LoVo (cell line): ENCODE data around the gene PLCL1.

Experiments used
- DNase-seq: peaks from one replicate; pipeline ENCODE4 v3.0.0-alpha.2; 2016; ENCODE audit warnings: low spot score

Gene PLCL1

DNA sequence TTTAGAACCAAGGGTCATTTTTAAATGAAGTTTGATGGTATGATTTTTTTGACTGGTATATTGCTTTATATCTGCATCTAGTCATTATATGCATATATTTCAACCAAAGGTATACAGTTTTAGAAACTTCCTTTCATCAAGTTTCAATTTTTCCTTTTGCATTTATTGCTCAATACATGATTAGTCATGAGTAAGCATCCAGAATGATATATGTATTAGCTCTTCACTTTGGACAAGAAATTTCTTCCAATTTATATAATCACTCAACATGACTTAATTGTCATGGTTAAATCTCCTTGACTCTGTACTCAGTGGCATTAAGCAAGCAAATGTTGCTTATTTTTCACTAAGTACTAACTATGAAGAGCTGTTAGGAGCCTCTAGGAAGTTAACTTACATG lies 123.6 kb downstream of the PLCL1 start:
- no peak for DNase-seq

DNA sequence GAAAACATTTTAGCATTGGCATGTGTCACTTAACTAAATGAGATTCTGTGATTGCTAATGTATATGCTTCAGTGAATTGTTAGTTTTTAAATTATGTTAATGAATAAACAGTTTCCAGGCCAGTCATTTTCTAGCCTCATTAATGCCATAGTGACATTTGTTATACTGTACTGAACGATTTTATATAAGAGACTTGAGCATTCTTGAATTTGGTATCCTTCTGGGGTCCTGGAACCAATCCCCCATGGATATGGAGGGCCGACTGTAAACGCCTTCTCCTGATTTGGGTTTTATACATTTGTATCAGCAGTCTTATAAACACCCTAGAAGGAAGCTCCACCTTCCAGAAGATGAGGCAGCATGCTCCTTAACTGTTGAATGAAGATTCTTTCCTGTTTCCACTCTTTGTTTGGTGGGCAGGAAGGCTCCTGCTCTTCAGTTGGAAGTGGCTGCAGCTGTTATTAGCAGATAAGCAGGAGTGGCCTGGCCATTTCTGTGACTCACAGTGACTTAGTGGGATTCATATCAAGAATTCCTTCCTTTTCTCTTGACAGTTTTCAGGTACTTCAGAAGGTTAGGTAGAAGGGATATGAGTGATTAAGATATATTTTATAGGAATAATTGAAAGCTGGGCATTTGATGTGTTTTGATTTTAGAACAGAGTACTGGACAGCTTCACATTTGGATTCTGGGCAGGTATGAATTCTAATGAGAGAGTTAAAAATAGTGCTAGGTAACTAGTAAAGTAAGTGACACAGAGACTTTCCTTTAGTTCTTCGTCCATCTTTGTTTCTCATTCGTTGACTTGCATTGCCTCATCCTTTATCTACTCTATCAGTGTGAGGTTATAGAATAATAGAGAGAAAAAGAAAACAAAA lies 124.9 kb downstream of the PLCL1 start:
- no peak for DNase-seq

DNA sequence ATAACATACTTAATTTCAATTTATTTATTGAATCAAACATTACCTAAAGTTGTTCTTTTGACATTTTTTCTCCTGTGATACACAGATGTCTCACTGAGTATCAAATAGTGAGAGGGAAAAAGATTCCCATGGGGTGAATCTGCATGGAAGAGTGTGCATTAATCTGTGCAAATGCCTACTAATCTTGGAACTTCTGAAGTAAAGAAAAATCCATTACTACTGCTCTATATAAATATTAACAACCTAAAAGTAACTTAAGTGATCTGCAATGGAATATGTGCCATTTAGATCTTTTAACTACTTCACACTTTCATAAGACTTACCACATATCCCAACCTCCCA lies 125.5 kb downstream of the PLCL1 start:
- DNase-seq = no peak

DNA sequence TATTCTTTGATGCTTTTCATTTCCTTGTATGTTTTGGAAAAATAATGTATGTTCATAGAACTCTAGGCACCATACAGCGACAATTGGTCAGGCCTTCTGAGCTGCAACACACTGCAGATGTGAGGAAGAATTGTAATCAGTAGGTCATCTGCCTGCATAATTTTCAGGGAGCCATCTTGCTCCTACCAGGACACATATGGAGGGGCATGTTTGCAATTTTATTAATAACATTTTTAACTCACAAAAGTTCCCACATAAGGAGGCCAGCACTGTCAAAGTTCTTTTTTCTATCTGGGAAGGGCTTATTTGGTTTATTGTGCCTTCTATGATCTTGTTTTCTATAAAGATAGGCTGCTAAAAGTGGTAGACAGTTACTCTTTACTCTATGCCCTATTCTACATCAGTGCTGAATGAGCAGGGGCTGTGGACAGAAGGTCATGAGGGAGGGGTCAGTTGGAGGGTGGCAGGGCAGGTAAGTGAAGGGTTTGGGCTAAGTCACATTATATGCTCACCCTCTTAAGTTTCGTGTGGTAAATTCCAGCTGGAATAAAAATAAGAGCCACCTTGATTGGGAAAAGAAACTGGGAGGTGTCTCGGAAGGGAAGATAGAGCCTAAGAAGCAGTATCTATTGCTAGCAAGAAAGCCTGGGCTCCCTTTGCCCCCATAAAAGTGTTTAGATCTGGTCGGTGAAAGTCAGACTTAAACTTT lies 126.3 kb downstream of the PLCL1 start:
- no peak for DNase-seq

DNA sequence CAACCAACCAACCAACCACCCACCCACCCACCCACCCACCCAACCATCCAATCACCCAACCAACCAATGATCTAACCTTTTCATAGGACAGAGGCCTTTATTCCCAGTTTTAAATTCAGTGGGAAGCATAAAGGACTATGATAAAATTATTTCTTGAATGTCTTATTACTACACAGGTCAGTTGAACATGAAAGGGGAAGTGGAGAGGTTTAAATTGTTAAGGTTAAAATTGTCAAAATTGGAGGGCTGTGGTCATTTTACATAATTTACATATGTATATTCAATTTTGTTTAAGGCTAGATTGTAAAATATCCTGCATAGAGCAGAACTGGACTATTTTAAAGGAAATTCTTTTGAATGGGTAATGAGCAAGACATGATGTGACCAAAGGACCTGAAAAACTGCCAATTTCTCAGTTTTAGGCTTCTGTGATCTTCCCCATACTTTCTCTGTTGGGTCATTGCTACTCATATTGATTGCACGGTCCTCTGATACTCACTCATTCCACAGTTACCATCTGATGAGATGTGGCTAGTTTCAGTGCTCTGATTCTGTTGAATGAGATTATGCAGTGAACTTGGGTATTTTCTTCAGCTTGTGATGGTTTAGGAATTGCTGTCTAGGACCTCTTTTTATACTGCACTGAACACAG lies 127.4 kb downstream of the PLCL1 start:
- no peak for DNase-seq

DNA sequence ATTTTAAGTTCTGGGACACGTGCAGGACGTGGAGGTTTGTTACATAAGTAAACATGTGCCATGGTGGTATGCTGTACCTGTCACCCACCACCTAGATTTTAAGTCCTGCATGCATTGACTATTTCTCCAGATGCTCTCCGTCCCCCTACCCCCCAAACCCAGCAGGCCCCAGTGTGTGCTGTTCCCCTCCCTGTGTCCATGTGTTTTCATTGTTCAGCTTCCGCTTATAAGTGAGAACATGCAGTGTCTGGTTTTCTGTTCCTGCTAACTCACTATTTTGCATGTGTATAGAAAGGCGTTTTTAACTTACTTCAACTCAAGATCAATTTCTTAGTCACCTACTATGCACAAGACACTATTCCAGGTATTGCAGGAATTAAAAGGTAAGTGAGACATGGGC lies 128.0 kb downstream of the PLCL1 start:
- no peak for DNase-seq

DNA sequence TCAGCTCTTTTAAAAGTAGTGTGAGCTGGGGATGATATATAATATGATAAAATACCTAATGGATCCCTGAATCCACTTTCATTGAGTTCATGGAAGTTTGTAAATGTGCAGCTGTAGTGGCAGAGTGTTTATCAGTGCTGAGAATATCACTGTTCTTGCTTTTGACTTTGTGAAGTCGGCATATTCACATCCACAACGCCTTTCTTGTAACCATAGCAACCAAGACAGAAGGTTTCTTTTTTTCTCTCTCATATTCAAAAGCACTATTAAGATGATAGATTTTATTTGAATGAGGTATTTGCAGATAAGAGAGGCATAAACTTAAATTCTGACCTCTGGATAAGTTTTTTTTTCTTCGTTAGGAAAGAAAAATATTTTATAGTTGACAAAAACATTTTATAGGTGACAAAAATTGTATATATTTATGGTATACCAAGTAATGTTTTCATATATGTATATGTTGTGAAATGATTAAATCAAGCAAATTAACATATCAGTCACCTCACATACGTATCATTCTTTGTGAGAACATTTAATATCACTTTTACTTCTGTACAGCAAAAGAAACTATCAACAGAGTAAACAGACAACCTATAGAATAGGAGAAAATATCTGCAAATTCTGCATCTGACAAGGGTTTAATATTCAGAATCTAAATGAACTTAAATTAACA lies 130.0 kb downstream of the PLCL1 start:
- no peak for DNase-seq

DNA sequence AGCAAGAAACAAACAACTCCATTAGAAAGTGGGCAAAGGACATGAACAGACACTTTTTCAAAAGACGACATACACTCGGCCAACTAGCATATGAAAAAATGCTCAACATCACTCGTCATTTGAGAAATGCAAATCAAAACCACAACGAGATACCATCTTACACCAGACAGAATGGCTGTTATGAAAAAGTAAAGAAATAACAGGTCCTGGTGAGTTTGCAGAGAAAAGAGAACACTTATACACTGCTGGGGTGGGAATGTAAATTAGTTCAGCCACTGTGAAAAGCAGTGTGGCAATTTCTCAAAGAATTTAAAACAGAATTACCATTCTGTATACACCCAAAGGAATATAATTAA lies 130.5 kb downstream of the PLCL1 start:
- DNase-seq = no peak

DNA sequence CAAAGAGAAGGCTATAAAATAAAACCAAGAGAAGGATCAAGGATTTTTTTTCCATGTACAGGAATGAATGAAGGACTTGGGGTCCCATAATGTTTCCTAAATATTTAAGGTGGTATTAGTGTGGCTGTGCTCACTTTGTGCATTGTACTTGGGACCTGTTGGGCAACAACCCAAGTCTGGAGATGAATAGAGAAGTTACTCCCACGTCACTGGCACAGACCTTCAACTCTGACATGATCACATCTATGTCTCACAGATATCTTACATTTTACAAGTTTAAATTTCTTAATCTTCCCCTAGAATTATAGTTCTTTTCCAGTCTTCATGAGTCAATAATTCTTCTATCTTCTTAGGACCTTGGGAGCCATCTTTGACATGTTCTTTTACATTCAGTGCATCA lies 133.4 kb downstream of the PLCL1 start:
- no peak for DNase-seq

DNA sequence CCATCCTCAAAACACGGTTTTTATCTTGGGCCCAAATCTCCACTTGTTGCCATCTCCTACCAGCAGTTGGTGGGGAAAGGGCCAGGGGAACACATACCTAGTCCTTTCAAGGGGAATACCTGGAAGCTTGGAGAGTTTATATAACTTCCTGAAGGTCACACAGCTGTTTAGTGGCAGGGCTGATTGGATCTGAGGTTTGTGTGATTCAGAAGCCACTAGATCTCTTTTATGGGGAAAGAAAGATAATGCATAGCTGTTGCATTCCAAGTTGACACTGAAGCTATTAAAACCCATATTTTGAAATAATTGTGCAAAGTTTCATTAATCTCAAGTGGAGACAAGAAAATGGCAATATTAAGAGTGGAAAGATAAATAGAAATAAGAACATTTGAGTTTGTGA lies 134.2 kb downstream of the PLCL1 start:
- DNase-seq = no peak

DNA sequence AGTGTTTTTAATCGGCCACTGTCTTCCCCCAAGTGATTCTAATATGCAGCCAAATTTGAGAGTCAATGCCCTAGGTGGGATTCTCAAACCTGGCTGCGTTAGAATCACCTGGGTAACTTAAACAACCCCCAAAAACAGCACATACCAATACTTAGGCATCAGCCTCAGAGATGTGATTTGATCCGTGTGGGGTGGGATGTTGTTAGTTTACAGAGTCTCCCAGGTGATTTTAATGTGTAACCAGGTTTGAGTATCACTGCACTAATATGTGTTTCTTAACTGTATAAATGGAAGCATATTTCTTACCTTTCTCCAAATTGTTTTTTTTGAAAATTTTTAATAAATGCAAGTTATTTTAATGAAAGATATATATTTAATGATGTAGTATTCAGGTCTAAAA lies 135.4 kb downstream of the PLCL1 start:
- no peak for DNase-seq

DNA sequence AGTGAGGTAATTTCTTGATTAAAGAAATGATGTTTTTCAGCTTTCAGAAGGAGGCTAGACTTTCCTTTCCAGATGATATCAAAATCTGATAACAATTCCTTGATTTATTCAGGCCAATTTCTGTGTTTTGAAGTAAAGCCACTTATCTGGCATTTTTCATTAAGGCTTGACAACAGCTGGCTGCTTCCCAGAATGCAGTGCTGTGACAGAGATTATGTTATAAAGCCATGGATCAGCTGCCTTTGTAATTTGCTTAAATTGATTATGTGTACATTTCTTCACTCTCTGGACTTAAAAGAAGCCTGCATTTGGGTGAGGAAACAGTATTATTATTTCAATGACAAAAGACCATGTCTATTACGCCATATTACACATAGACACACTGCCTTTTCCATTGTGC lies 136.0 kb downstream of the PLCL1 start:
- DNase-seq = no peak

DNA sequence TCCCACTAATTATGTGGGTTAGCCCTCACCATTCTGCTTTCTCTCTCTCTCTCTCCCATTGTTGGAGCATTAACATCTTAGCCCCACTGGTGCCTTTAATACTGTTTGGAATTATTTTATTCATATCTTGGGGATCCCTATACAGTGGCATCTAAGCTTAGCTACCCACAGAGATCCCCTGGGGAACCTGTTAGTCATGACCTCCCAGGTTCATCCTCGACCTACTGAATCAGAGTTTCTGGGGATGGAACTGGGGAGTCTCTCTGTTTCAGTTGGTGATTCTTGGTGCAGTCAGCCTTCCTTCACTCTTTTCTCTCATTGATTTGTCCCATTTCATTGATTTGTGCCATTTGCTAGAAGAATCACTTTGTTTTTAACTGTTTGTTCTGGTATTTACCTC lies 137.3 kb downstream of the PLCL1 start:
- DNase-seq = no peak

DNA sequence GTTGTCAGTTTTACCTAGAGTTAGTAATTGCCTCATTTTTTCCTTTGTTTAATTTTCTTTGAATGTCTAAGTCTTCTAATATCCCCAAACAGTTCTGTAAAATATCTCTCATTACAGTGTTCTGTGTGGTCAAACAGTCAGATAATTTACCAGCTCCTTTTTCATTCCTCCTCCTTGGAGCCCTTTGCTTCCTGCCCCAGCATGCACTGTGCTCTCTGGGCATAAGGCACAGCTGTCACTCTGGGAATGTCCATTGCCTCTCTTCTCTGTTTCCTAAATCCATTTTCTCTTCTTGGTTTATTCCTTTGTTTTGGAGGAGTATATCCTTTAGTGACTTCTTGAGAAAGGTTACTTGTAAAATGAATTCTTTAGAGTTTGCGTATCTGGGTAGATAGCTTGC lies 139.3 kb downstream of the PLCL1 start:
- DNase-seq = no peak

DNA sequence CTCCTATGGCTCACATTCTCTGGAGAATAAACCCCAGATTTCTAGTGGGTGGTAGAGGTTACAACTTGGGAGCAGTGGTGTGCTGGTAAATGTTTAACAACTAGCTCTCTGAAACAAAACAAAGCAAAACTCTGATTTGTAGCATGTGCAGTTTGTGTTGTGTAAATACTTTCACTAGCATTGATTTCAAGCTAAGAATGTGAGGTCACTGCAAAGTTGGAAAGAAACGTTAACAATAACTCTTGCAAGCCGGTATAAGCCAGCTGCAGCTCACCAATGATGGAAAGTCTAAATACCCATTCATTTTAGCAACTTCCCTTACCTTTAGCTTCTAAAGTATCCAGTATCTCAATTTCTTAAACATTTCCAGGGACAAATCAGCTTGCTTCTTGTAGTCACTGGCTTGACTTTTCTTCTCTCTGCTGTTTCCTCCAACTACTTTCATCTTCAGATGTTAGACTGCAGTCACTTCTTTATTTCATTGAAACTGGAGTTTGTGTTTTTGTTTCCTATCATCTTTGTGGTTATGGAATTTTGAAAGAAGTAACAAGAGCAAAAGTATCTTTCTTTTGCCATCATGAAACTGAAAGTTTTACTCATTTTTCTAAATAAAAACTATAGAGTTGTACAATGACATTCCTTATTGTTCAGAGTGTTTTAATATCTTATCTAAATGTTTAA lies 140.2 kb downstream of the PLCL1 start:
- DNase-seq = no peak

DNA sequence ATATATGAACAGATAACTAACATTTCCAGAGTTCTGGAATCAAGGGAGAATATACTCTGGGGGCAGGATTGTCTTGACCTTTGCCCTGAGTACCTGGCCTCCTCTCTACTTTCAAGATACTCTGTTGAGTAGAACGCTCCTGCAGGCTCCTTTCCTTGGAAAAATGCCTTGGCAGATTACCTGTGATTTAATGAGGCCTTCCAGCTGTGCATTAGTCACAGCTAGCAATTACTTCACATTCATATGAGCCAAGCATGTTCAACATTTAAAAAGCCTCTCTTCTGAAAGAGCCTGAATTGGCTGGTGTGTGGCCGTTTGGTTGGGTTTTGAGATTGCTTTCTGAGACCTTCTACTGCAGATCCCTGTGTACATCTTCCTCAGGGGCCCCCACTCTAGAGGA lies 142.2 kb downstream of the PLCL1 start:
- DNase-seq = no peak

DNA sequence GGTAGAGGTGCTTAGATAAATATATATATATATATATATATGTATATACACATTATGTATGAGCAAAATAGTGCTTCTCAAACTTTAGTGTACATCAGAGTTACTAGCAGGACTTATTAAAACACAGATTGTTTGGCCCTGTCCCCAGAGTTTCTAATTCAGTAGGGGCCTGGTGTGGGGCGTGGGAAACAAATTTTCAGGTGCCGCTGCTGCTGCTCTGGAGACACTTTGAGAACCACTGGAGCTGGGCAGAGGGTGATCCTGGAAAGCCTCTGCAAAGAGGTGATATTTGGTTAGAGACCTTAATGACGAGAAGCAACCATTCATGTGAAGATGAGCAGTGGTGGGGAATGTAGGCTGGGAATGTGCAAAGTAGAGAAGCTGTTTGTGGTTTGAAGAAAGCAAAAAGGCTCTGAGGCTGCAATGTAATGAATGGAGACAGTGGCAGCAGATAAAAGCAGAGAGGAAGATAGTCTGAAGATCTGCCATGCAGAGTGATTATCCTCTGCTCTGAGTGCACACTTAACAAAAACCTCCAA lies 142.9 kb downstream of the PLCL1 start:
- DNase-seq = no peak

DNA sequence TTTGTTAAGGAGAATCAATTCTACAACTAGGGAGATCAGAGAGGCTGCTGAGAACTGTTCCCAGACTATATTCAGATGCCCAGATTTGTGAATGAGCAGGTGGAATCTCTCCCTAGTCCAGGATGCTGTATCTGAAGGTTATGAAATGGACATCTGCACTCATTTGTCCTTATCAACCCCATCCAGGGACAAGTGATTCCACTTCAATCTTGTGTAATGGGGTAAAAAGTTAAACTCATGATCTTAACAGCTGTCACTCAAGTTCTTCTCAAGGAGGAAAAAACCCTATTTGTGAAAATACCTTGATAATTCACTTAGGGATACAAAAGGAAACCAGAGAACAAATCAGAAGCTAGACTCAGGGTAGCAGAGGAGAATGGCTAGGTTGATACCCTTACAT lies 144.8 kb downstream of the PLCL1 start:
- no peak for DNase-seq

DNA sequence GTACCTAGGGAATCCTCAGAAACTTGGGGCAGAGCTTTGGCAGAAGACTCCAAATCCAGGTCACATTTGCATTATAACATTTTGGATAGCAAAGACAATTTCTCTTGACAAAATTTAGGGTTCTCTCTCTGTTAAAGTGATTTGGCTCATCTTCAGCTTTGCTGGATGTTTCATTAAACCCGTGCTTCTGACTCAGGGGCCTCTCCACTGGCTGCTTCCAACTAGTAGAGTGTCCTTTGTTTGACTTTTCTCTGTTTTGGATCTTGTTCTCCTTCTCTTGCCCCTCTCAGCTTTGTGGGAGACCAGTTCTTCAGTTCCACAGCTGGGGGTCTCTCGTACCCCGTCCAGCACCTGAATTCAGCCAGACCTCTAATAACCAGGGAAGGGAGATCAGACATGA lies 145.6 kb downstream of the PLCL1 start:
- DNase-seq = no peak

DNA sequence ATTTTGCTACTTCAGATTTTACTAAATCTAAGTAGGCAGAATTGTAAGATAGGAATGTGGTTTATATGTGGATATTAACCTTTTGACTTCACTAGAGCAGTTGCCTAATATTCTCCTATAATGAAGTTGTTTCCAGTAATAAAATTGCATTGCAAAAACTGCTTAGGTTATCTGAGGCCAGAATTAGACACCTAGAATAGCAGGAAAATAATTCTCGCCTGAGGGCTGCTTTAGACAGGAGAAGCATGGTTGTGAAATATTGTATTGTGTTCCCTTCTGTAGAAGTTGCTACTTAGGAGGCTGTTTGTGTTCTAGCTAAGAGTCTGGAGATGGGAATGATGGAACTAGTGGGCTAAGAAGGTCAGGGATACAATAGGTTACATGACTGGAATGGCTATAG lies 146.3 kb downstream of the PLCL1 start:
- no peak for DNase-seq

DNA sequence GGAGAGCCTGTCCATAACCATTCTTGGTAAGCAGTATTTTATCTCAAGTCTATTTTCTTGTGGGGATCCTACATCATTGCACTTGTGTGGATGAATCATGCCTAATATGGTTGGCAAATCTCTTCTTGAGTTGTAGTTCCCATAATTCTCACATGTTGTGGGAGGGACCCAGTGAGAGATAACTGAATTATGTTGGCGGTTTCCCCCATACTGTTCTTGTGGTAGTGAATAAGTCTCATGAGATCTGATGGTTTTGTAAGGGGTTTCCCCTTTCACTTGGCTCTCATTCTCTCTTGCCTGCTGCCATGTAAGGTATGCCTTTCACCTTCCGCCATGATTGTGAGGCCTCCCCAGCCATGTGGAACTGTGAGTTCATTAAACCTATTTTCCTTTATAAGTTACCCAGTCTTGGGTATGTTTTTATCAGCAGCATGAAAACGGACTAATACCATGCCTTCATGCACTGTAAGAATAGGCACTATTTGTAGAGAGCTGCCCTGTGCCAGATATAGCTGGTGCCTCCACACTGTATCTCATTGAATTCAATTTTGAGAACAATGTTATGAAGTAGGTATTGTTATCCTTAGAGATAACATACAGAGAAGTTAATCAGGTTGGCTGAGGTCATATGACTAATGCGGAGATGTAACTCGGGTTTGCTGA lies 148.3 kb downstream of the PLCL1 start:
- no peak for DNase-seq
